Activated CD4-positive, CD25-positive, alpha-beta regulatory T cell treated with anti-CD3 and anti-CD28 coated beads, Interleukin-2, amount 50 U/mL, for 24 hours (primary cell): ENCODE results near the gene LTB4R.
A peak's percentile ranks its signal among the peaks of the same experiment; 100 is the strongest.
"Not testable (repeated sequence)": the region's sequence is repeated elsewhere in the genome, so short reads cannot be mapped to it uniquely, and the experiment has no call there.

ENCODE experiments used
- ATAC-seq, 2 donors: fragments of 150-1000 bp; cut with Tn5 transposase; one replicate each; pipeline ENCODE4 v1.10.0; 2021; ENCODE audit warnings: mild to moderate bottlenecking in 1 of 2, moderate library complexity in 1 of 2

The LTB4R gene

DNA sequence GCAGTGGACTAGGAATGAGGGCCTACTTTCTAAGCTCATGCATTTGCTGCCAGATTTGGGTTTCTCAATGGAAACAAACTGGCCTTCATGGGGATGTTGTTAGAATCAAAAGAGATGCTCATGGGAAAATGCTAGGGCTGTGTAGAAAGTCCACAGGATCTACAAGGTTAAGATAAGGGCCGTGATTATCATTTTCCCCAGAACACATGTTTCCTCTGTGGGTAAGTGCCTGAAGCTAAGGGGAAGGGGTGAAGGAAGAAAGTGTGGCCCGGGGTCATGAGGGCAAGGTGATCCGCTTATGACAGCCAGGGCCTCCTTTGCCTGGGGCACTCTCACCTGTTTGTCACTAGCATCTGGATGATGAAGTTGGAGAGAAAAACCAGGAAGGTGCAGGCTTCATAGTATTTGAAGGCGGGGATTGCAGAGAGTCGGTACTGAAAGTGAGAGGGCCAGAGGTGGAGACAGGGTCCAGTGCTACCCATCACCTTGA lies 13.8 kb downstream of the LTB4R start:
- no peak for ATAC-seq

DNA sequence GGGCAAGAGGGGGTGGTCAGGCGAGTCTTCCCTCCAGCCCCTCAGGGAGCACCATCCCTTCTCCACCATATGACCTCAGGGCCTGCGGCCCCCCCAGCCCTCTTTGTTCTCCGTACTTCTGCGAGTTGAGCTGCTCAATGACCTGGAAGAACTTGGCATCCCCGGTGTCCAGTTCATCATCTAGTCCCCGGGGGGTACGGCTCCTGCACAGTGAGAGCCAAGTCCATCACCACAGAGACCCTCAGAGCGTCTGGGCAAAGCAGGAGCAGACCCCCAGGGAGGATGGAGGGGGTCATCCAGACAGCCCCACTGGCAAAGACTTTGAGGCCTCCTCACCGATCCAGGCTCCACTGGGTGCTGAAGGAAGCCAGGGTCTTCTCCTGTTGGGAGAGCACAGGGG lies 14.7 kb downstream of the LTB4R start:
- ATAC-seq = no peak

DNA sequence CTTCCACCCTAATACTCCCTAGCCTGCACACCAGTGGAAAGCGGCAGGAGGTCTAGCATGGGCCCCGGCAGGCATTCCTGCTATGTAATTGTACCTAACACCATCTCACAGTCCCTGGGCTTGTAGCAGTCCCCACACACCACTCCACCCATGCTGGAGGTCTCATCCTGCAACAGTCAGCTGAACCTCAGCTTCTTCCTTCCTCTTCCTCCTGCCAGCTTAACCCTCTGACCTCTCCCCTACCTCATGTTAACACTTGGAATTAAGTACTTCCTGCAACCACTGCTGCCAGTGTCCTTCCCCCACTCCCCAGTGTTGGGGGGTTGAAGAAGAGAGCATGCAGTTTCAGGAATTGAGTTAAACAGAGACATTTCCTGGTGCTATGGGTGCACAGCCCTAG lies 16.0 kb downstream of the LTB4R start:
- ATAC-seq = no peak

DNA sequence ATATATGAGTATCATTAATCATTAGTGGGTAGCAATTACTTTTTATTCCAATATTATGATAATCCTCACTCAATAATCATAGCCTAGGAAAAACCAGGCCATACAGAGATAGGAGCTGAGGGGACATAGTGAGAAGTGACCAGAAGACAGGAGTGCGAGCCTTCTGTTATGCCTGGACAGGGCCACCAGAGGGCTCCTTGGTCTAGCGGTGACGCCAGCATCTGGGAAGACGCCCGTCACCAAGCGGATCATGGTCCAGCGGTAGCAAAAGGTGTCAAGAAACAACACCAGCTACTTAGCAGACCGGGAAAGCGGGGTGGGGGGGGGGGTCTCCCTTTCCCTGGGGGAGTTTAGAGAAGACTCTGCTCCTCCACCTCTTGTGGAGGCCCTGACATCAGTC lies 16.6 kb downstream of the LTB4R start:
- ATAC-seq = not testable (repeated sequence)

DNA sequence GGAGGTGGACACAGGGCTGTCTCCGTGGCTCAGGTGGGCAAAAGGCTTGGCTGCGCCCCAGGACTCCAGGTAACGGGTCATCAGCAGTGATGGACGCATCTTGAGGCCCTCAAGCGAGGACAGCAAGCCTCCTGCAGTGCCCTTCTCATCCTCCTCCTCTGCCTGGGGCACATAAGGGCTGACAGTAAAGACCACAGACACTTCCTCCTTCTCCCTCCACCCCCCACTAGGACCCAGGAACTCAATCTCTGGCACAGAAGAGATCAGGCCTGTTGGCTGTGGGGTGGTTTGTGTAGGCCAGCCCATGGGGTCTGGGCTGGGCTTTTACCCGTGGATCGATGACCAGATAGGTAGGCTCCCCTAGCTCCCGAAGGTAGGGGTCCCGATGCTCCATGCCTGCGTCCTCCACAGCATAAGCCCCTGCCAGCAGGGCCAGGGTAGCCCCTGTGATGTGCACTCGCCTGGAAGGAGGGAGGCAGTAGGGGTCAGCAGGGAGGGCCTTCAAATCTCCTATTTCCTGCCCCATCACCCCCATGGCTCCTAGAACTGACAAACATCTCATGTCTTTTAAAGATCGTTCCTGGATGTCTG lies 17.9 kb downstream of the LTB4R start:
- ATAC-seq = no peak

DNA sequence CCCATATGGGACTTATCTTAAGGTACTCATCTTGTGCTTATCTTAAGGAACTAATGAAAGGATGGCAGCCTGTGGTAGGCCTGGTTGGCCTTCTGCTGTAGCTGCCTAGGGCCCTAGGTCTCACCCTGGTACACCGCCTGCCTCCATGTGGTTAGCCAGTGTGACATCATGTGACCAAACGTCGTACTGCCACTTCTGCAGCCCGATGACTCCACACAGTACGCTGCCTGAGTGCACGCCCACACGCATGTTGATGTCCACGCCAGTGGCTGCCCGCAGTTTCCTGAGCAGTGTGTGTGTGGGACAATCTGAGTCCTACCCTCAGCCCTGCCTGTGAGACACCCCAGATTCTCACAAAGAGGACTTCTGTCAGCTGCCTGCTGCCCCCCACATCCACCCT lies 18.4 kb downstream of the LTB4R start:
- ATAC-seq = peak; percentile 36 to 44

DNA sequence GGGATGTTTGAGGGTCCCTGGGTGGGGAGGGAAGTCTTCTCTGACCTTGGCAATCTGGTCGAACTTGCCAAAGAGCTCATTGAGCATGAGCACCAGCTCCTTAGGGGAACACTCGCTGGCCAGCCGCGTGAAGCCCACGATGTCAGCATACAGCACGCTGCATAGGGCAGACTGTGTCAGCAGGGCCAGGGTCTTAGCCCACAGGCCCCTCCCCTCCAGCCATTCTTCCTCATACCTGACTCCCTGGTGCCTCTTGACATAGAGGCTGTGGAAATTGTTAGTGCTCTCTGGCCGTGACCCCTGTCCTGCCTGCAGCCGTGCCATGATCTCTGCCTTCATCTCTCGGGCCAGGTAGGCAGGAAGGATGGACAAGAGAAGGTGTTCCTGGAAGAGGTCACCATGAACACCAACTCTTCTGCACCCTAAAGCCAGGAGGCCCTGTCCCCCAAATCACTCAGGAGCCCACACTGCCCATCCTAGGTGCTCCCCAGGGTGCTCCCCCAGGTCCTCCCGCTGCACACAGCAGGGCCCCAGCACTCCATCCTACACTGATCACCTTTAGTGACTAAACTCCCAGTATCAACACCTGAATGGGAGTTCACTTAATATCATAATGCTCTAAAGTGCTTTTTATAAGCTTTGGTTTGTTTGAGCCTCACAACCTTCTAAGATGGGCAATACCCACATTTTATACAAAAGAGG lies 19.8 kb downstream of the LTB4R start:
- ATAC-seq = no peak

DNA sequence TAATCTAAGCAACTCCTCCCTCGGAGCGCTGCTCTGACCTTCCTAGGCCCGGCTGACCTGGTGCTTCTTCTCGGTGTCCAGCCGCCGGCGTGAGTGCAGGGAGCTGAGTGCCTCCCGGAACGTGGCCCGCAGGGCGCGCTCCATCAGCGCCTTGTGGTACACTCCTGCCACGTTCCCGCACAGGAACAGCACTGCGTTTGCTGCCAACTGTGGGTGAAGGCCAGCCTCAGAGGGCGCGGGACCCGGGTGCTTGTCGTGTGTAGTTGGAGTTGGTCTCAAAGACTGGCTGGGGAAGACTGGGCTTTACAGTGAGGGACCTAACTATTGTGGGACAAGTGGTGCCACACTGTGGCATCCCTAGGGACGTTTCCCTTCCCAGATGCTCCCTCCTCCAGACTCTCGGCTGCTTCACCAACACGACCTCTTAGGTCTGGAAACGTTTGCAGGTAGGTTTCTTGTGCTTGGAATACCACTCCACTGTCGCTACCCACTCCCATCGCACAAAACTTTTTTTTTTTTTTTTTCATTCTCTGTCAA lies 20.5 kb downstream of the LTB4R start:
- ATAC-seq = no peak

DNA sequence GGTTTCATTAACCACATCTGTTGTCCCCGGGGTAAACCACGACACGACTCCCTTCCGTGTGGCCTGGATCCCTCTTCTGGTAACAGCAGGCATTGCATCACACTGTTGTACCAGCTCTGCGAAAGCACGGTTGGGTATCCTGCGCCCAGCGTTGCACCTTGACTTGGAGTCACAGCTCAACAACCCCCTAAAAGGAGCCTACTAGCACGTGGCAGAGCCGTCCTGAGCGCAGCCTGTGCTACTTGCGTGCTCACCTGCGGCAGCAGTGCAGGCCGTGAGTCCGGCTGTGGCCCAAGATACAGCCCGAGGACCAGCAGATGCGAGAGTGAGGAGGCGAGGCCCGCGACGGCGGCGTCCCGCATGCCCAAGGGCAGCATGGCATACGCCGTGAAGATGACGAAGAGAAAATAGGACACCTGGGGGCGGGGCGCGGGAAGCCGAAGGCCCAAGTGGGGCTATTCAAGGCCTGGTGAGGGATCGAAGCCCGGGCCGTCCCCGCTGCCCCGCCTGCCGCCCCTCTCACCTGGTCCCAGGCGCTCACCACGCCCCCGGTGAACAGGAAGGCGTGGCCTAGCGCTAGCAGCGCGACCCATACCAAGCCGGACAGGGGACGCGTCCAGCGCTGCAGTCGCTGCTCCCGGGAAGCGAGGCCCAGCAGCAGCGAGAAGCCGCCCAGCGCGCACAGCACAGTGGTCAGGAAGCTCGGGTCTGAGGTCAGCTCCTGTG lies 21.1 kb downstream of the LTB4R start:
- ATAC-seq = peak; percentile 85

DNA sequence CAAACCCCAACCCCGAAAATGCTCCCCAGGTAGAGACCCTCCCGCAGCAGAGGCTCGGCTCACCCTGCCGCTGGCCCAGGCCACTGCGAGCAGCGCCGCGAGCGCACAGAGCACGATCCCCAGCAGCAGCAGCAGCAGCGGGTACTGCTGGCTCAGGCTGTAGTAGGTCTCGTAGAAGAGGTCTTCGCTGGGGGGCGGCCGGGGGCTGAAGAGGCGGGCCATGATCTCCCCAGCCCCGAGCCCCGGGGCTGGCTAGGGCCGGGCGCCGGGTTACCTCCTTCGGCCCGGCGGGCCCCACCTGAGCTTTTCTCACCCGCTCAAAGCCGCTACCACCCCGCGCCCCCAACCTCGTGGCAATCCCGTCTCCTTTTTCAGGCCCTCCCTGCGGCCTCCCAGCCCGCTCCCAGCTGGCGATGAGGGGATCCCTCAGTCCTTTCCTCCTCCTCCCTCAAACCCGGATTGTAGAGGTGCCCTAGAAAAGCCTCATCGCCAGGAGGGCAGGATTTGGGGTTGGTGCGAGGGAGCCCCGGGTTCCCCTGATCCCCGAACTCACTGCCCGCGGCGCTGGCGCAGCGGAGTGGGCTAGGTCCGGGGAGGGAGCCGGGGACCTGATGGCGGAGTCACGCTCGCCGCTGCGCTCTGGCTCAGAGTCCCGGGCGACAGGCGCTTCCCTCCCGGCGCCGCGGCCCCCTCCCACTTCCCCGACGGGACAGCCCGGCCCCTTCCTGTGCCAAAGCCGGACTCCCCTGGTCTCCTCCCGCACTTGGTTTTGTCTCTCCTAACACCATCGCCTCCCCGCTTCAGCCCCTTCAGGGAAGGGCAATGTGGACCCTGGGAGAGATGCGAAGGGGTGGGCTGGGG lies 23.4 kb downstream of the LTB4R start, which contains the start of gene ADCY4:
ADCY4 (minus strand) TSS at position 641 of the 861 bp plus-strand sequence; CDS start at position 222, 419 bp downstream.
- ATAC-seq = no peak

DNA sequence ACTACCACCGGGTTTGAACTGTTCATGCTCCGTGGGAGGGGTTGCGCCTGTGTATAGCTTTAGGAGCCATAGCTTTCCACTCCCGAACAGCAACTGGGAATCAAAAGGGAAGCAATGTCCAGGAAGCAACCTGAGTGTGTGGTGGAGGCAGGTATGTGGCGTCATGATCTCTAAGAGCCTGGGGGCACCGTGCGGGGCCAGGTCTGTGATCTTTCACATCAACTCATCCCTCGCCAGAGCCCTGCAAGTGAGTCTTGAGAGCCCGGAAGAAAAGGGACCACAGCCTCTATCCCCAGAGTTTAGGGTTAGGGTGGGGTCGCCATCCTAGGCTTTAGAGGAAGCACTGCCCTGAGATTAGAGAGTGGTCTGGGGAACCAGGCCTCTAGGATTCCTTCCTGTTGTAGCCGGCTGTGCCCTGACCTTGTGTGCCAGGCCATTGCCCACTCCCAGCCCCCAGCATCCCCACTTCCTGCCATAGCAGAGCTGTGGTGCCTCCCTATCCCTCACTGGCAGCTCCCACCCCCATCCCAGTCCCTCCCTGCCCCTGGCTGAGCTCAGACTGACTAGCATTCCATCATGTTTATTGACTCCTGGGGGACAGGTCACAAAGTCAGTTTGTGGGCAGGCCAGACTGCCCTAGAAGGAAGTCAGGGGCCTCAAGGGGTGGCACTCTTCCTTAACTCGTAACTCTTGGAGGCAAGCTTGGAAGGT lies 24.3 kb downstream of the LTB4R start:
- no peak for ATAC-seq

DNA sequence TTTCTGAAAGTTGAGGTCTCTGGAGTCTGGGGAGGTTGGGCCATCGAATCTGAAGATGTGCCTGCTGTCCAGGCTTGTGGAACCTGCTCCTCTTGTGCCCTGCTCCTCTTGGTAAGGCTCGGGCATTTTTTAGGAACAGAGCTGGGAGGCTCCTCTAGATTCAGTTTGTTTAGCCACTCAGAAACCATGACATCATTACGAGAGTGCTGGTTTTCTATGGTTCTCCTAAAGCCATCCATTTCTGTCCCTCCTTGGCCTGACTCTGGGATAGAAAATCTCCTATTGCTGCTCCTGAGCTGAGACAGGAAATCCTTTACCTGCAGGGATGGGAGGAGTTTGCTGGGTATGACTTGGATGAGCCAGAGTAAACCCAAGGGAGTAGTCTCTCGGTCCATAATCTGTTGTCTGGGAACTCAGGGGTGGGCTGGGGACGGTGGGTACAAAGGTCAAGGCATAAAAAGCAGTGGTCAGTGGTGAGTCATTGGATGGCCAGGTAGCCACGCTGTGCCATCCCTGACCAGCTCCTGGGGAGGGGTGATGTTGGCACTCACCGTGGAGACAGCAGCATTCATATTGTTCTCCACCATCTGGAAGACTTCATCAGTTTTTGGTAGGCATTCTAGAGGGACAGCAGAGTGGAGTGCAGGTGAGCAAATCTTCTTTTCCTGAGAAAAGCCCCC lies 26.0 kb downstream of the LTB4R start:
- ATAC-seq = no peak

DNA sequence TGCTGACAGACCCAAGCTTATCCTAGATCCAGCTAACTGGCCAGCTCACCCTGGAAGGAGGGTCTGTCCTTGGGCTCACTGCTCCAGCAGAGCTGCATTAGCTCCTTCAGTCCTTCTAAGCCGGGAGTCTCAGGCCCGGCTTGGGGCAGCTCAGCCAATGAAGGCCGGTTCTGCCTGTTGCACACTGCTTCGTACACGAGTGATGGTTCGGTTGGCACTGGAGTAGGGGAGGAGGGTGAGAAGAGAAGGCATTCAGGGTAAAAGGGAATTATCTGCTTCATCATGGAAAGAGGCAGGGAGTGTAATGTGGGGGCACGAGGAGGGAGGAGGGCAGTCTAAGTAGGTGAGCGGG lies 26.5 kb downstream of the LTB4R start:
- no peak for ATAC-seq

DNA sequence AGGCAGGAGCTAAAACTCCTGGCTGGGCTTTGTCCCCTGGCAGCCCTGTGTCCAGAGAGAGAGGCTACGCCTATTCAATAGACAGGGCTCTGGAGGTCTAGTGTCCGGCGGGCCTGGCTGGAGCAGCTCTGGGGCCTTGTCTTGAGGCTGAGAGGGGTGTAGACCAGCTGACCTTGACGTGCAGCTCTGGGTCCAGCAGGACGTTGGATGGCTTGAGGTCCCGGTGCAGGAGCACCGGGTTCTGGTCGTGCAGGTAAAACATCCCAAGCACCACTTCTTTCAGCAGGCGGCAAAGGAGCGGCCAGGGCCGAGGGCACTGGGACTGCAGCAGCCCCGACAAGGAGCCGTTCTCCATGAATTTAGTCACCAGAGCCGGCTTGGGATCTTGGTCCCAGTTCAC lies 27.5 kb downstream of the LTB4R start:
- no peak for ATAC-seq

DNA sequence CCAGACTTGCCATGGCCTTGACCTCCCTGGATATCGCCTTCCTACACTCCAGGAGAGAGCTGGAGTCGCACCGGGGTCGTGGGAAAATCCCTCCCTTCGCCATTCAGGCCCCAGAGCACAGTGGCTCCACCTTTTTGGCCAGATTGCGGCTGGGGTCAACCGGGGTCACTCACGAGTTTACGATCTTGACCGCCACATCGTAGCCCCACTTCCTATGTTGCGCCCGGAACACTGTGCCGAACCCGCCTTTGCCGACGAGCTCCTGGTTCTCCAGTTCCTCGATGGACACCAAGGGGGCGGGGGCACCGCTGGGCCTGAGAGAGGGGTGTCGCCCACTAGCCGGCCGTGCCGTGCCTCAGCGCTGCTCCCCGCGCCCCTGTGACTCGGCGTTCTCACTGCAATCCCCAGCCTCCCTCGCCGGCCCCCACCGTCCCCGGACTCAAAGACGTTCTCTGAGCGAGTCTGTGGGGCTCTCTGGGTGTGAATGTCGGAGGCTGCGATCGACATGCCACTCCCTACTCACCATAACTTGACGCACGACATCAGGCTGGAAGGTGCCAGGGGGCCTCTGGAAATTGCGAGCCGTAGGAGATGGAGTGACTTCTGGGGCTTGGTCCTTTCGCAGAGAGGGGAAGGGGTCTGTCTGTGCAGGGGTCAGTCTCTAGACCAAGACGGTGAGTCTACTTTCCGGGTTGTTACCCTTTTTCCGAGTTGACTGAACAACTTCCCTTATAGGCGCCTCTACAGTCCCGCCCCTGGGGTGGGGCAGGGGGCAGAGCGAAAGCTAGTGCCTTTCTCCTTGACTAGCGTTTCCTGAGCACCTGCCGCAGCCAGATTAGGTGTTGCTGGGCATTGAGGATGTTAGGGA lies 28.2 kb downstream of the LTB4R start, which contains the start of gene RIPK3:
RIPK3 (minus strand) TSS at position 708 of the 868 bp plus-strand sequence; CDS start at position 543, 165 bp downstream.
- ATAC-seq = peak; percentile 95 to 96

DNA sequence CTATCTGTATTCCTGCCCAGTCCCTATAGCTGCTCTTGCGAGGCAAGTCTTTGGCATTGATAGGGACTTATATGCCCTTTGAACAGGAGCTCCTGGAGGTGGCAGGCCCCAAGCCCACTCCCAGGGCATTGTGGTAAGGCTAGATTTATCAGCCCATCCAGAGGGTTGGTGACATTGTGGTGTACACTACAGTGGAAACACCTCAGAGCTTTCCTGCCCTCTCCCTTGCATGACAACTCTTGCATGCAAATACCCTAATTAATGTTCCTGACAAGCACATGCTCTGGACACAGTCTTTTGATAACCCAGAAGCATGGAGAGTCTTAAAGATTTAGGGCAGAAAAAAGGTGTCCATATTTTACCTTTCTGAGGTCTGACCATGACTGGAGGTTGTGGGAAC lies 29.3 kb downstream of the LTB4R start:
- no peak for ATAC-seq

DNA sequence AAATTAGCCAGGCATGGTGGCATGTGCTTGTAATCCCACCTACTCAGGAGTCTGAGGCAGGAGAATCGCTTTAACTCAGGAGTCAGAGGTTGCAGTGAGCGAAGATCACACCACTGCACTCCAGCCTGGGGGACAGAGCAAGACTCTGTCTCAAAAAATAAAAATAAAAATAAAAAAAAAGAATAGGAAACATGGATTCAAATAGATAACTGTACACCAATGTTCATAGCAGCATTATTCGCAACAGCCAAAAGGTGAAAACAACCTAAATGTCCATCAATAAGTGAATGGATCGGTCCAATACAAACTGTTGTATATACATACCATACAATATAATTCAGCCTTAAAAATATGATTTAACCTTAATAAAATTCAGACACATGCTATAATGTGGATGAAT lies 31.6 kb downstream of the LTB4R start:
- ATAC-seq = no peak

DNA sequence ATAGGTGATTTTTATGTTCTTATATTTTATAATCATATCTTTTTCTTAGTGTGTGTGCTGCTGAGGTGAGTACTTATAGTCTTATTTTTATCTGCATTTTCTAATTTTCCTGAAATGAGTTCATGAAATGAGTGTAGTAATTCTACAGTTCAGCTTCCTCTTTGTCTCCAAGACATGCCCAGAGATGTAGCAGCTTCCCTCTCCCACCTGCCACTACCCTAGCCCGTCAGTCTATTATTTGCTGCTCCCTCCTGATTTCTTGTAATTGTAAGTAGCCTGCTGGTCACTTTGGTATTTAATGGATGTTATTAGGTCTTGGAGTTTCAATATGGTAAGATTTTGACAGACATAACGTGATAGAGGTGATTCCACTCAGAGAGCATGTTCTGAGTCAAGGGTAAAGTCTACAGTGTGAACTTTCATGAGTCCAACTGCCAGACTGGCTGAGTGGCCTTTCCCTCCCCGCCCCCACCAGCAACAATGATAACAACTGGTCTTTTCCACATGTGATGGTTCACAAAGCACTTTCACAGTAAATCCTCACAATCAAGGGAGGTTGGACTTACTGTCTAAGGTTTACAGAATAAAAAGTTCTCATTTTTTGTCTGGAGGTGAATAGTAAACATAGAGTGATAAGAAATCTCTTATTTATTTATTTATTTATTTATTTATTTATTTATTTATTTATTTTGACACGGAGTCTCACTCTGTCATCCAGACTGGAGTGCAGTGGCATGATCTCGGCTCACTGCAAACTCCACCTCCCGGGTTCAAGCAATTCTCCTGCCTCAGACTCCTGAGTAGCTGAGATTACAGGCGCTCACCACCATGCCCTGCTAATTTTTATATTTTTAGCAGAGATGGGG lies 32.7 kb downstream of the LTB4R start:
- ATAC-seq = no peak

DNA sequence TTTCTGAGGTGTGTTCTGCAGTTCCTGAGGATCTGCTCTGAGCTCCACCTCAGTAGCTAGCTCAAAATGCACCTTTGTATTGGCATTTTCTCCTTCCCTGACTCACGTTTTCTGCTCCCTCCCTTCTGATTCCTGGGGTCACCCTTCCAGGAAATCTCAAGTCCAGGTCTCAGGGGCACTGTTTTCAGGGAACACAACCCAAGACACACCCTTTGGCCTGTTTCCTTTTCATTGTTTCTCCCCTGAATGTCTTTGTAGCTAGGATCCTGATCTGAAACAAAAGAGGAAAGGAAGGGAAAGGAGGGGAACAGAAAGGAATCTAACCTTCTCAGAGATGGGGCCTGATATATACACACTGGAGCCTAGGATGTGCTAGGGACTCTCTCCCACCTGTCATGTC lies 35.8 kb downstream of the LTB4R start:
- no peak for ATAC-seq
